ENCODE data around the gene FADS2. TPM values are rescaled to one million over a fixed set of nuclear protein-coding genes. Genes with fewer than 3 reads are reported as not detected.

FADS2 gene
- total and polyA plus RNA-seq, 2 of the 13 experiments (the other 11 are each of a cell fraction or from before 2014, with no cell fraction given) = 90.1 to 124 TPM

DNA sequence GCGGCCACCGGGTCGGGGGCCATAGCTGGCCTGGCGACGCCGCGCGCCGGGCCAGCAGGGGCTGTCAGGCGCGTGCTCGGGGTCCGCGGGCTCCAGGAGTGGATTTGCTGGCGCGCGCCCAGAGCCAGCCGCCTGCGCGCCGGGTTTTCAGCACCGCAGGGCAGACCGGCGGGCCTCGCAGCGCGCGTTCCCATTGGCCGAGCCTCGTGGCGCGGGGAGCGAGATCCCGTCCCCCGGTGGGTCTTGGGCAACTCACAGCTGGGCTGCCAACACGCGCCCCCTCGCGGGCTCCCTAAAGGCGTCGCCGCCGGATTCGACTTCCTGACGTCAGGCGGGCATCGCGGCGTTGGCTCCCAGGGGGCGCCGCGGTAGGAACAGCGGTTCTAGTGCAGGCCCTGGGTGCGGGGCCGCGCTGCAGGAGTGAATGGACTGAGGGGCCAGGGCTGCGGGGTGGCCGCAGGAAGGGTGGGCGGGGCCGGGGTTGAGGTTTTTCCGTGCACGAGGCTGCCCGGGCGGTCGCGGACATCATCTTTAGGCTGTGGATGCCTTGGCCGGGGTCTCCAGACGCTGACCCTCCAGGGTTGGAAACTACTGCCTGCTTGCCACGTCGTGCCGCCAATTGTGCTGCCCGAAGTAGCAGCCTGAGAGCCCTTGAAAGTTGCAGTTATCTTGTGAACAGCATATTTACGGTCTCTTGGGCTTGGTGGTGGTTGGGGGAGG lies 11.2 kb upstream of the FADS2 start, which contains the start of gene FADS1 (continued):
- TF ChIP-seq, protein P1, sequence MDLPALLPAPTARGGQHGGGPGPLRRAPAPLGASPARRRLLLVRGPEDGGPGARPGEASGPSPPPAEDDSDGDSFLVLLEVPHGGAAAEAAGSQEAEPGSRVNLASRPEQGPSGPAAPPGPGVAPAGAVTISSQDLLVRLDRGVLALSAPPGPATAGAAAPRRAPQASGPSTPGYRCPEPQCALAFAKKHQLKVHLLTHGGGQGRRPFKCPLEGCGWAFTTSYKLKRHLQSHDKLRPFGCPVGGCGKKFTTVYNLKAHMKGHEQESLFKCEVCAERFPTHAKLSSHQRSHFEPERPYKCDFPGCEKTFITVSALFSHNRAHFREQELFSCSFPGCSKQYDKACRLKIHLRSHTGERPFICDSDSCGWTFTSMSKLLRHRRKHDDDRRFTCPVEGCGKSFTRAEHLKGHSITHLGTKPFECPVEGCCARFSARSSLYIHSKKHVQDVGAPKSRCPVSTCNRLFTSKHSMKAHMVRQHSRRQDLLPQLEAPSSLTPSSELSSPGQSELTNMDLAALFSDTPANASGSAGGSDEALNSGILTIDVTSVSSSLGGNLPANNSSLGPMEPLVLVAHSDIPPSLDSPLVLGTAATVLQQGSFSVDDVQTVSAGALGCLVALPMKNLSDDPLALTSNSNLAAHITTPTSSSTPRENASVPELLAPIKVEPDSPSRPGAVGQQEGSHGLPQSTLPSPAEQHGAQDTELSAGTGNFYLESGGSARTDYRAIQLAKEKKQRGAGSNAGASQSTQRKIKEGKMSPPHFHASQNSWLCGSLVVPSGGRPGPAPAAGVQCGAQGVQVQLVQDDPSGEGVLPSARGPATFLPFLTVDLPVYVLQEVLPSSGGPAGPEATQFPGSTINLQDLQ (CRISPR knock-in tag; IDR thresholded peaks at IDR 0.05) = peak; percentile 73; the same call in 1 of the 2 replicates
- TF ChIP-seq ZBTB1 (CRISPR knock-in tag; IDR thresholded peaks at IDR 0.05; ENCODE audit: borderline replicate concordance) (no peak), ZNF264 (CRISPR knock-in tag; IDR thresholded peaks at IDR 0.05) (no peak; the same call in 1 of the 2 replicates), KAT8 (CRISPR knock-in tag; IDR thresholded peaks at IDR 0.05) (peak; percentile 86; the same call in 1 of the 2 replicates), MAFG (CRISPR knock-in tag; IDR thresholded peaks at IDR 0.05) (no peak), NKX3-1 (CRISPR knock-in tag; IDR thresholded peaks at IDR 0.05) (peak; percentile 36), SRSF9 (IDR thresholded peaks at IDR 0.05; ENCODE audit: borderline replicate concordance, insufficient read depth, low read depth, low read length, poor library complexity, severe bottlenecking) (no peak), ZNF460 (CRISPR knock-in tag; IDR thresholded peaks at IDR 0.05; ENCODE audit: borderline replicate concordance) (peak; percentile 68; the same call in 1 of the 2 replicates), ZNF713 (CRISPR knock-in tag; IDR thresholded peaks at IDR 0.05) (no peak), KDM1A (CRISPR knock-in tag; IDR thresholded peaks at IDR 0.05) (peak; percentile 56; the same call in 1 of the 2 replicates), NFKBIZ (CRISPR knock-in tag; IDR thresholded peaks at IDR 0.05) (no peak), TOPORS (CRISPR knock-in tag; IDR thresholded peaks at IDR 0.05) (no peak), ZNF788 (CRISPR knock-in tag; IDR thresholded peaks at IDR 0.05; ENCODE audit: borderline replicate concordance) (peak; percentile 98), SIX4 (CRISPR knock-in tag; IDR thresholded peaks at IDR 0.05) (peak; percentile 38; the same call in 1 of the 2 replicates), NFIC (IDR thresholded peaks at IDR 0.05; ENCODE audit: low read length) (no peak), GFI1 (CRISPR knock-in tag; IDR thresholded peaks at IDR 0.05; ENCODE audit: borderline replicate concordance) (peak; percentile 63; the same call in 1 of the 2 replicates), ZBTB7A (CRISPR knock-in tag; IDR thresholded peaks at IDR 0.05) (peak; percentile 68; the same call in 1 of the 2 replicates), ZNF12 (CRISPR knock-in tag; IDR thresholded peaks at IDR 0.05) (0 out of 2 replicates have a peak, but pooled peaks have one; percentile 68)
- TF ChIP-seq, protein P2, sequence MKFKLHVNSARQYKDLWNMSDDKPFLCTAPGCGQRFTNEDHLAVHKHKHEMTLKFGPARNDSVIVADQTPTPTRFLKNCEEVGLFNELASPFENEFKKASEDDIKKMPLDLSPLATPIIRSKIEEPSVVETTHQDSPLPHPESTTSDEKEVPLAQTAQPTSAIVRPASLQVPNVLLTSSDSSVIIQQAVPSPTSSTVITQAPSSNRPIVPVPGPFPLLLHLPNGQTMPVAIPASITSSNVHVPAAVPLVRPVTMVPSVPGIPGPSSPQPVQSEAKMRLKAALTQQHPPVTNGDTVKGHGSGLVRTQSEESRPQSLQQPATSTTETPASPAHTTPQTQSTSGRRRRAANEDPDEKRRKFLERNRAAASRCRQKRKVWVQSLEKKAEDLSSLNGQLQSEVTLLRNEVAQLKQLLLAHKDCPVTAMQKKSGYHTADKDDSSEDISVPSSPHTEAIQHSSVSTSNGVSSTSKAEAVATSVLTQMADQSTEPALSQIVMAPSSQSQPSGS (CRISPR knock-in tag; IDR thresholded peaks at IDR 0.05) = peak; percentile 77
- TF ChIP-seq, protein P3, sequence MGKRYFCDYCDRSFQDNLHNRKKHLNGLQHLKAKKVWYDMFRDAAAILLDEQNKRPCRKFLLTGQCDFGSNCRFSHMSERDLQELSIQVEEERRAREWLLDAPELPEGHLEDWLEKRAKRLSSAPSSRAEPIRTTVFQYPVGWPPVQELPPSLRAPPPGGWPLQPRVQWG (CRISPR knock-in tag; IDR thresholded peaks at IDR 0.05; ENCODE audit: borderline replicate concordance, low read depth) = no peak
- TF ChIP-seq, protein P4, sequence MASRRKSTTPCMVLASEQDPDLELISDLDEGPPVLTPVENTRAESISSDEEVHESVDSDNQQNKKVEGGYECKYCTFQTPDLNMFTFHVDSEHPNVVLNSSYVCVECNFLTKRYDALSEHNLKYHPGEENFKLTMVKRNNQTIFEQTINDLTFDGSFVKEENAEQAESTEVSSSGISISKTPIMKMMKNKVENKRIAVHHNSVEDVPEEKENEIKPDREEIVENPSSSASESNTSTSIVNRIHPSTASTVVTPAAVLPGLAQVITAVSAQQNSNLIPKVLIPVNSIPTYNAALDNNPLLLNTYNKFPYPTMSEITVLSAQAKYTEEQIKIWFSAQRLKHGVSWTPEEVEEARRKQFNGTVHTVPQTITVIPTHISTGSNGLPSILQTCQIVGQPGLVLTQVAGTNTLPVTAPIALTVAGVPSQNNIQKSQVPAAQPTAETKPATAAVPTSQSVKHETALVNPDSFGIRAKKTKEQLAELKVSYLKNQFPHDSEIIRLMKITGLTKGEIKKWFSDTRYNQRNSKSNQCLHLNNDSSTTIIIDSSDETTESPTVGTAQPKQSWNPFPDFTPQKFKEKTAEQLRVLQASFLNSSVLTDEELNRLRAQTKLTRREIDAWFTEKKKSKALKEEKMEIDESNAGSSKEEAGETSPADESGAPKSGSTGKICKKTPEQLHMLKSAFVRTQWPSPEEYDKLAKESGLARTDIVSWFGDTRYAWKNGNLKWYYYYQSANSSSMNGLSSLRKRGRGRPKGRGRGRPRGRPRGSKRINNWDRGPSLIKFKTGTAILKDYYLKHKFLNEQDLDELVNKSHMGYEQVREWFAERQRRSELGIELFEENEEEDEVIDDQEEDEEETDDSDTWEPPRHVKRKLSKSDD (CRISPR knock-in tag; IDR thresholded peaks at IDR 0.05; ENCODE audit: low read depth) = peak; percentile 93
- TF ChIP-seq, protein P5, sequence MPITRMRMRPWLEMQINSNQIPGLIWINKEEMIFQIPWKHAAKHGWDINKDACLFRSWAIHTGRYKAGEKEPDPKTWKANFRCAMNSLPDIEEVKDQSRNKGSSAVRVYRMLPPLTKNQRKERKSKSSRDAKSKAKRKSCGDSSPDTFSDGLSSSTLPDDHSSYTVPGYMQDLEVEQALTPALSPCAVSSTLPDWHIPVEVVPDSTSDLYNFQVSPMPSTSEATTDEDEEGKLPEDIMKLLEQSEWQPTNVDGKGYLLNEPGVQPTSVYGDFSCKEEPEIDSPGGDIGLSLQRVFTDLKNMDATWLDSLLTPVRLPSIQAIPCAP (CRISPR knock-in tag; IDR thresholded peaks at IDR 0.05; ENCODE audit: low read depth) = peak; percentile 3; the same call in 1 of the 2 replicates

Data from HepG2 (cell line).